ENCODE data around the gene CCR1. TPM values are rescaled to one million over a fixed set of nuclear protein-coding genes. Genes with fewer than 3 reads are reported as not detected.

The CCR1 gene
- total RNA-seq, 1 experiment from 2014 or later, result 0.87 TPM

DNA sequence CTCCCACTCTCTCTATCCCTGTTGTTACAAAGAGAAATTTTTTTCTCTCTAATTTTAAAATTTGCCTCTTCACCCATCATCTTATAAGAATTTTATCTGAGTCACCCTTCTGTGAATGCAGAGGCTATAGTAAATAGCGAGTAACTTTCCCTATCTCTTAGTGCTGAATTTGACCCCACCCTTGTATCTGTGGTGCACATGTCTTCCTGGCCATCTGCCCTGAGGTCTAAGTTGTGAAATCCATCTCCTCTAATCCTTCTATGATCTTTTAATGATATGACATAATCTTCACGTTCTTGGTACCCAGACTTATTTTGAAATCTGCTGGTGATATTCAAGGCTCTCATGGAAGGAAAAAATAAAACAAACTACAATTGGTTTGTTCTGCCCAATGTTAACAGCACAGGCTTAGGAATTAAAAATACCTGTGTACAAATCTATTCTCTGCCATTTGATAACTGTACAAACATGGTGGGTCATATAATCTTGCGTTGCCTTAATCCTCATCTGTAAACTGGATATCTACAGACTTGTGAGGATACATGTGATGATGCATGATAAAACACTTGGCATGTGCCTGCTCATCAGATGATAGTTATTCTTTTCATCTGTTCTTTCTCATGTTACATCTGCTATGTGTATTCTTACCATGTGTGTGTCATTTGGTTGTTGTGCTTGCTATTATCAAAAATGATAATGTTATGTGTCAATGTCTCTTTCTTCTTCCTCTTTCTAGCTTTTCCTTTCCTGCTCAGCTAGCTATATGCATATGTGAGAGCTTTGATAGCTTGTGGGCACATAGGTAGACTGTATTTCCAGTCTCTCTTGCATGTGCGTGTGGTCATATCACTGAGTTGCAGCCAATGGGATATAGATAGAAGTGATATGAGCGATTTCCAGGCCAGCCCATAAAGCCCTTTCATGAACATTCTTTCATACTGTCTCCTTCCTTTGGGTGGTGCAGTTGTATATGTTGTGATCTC, 20.4 kb upstream of the CCR1 start:
- Mint-ChIP-seq H3K9me3 (ENCODE audit: low read depth, unreplicated experiment) (peaks cover 4% of the 10 kb centered on the region), H3K27me3 (ENCODE audit: unreplicated experiment) (peaks cover 85% of the 10 kb centered on the region), H3K36me3 (ENCODE audit: insufficient read depth, unreplicated experiment) (no peaks in the 10 kb centered on the region), H3K4me1 (ENCODE audit: low read depth, unreplicated experiment) (no peaks in the 10 kb centered on the region), H3K27ac (ENCODE audit: unreplicated experiment) (no peak overlapping the region), H3K4me3 (ENCODE audit: low read depth, unreplicated experiment) (no peak overlapping the region)
- CTCF ChIA-PET, result no interaction called here
- no peak for TF ChIP-seq CTCF (IDR thresholded peaks at IDR 0.05; ENCODE audit: unreplicated experiment)
- intact Hi-C loops (cut with micrococcal nuclease; ENCODE audit: unreplicated experiment), result no loop called here
- no peak for DNase-seq
- no TSS peak for BruUV-seq (replicated peaks)

GRCh38 chr3:46222435-46223161, 14.5 kb upstream of the CCR1 start:
- peaks cover 30% of the 10 kb centered on the region for H3K27me3 Mint-ChIP-seq (ENCODE audit: unreplicated experiment)
- CTCF ChIA-PET, result no interaction called here
- intact Hi-C loops (cut with micrococcal nuclease; ENCODE audit: unreplicated experiment), result no loop called here
- H3K27ac Mint-ChIP-seq (ENCODE audit: unreplicated experiment), result no peak overlapping the region
- peaks cover 9% of the 10 kb centered on the region for H3K9me3 Mint-ChIP-seq (ENCODE audit: low read depth, unreplicated experiment)
- DNase-seq, result no peak
- no peak for TF ChIP-seq CTCF (IDR thresholded peaks at IDR 0.05; ENCODE audit: unreplicated experiment)
- H3K4me3 Mint-ChIP-seq (ENCODE audit: low read depth, unreplicated experiment), result no peak overlapping the region
- no peaks in the 10 kb centered on the region for H3K36me3 Mint-ChIP-seq (ENCODE audit: insufficient read depth, unreplicated experiment)
- peaks cover 15% of the 10 kb centered on the region for H3K4me1 Mint-ChIP-seq (ENCODE audit: low read depth, unreplicated experiment)
- no TSS peak for BruUV-seq (replicated peaks)

GRCh38 chr3:46221938-46222337, 13.8 kb upstream of the CCR1 start:
- BruUV-seq (replicated peaks), result no TSS peak
- Mint-ChIP-seq H3K9me3 (ENCODE audit: low read depth, unreplicated experiment) (peaks cover 10% of the 10 kb centered on the region), H3K4me3 (ENCODE audit: low read depth, unreplicated experiment) (no peak overlapping the region), H3K4me1 (ENCODE audit: low read depth, unreplicated experiment) (peaks cover 18% of the 10 kb centered on the region), H3K27ac (ENCODE audit: unreplicated experiment) (no peak overlapping the region), H3K36me3 (ENCODE audit: insufficient read depth, unreplicated experiment) (no peaks in the 10 kb centered on the region), H3K27me3 (ENCODE audit: unreplicated experiment) (peaks cover 24% of the 10 kb centered on the region)
- TF ChIP-seq CTCF (IDR thresholded peaks at IDR 0.05; ENCODE audit: unreplicated experiment), result no peak
- DNase-seq, result no peak
- intact Hi-C loops (cut with micrococcal nuclease; ENCODE audit: unreplicated experiment), result no loop called here
- CTCF ChIA-PET, result no interaction called here

DNA sequence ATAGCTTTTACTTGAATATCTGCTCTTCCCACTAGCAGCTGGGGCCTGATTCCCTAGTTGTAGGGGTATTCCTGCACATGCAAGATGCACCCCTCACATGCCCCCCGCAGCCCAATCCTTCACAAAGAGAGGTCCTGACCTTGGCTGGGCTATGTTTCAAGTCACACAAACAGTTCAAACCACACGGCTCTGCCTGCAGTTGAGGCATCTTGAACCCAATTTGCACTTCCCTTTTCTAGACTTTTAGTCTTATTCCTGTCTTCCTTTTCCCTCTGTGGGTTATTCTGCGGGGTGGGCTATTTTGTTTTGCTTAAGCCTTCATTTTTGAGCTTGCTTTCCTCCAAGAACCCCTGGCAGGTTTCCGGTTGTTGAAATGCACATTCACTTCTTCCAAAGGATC, 13.3 kb upstream of the CCR1 start:
- no peak for DNase-seq
- peaks cover 18% of the 10 kb centered on the region for H3K27me3 Mint-ChIP-seq (ENCODE audit: unreplicated experiment)
- intact Hi-C loops (cut with micrococcal nuclease; ENCODE audit: unreplicated experiment), result no loop called here
- CTCF ChIA-PET, result no interaction called here
- no peak overlapping the region for H3K27ac Mint-ChIP-seq (ENCODE audit: unreplicated experiment)
- no peak overlapping the region for H3K4me3 Mint-ChIP-seq (ENCODE audit: low read depth, unreplicated experiment)
- H3K36me3 Mint-ChIP-seq (ENCODE audit: insufficient read depth, unreplicated experiment), result no peaks in the 10 kb centered on the region
- no peak for TF ChIP-seq CTCF (IDR thresholded peaks at IDR 0.05; ENCODE audit: unreplicated experiment)
- H3K4me1 Mint-ChIP-seq (ENCODE audit: low read depth, unreplicated experiment), result peaks cover 18% of the 10 kb centered on the region
- H3K9me3 Mint-ChIP-seq (ENCODE audit: low read depth, unreplicated experiment), result peaks cover 8% of the 10 kb centered on the region
- no TSS peak for BruUV-seq (replicated peaks)
